ENCODE measurements around the gene RIMS4. TPM values are rescaled to one million over a fixed set of nuclear protein-coding genes. Genes with fewer than 3 reads are reported as not detected.
A peak's percentile ranks its signal among the peaks of the same experiment; 100 is the strongest.
"Not testable (repeated sequence)": the region's sequence is repeated elsewhere in the genome, so short reads cannot be mapped to it uniquely, and the experiment has no call there.

The RIMS4 gene
- total and polyA plus RNA-seq, 2 of the 8 experiments (the other 6 are each of a cell fraction or from before 2014, with no cell fraction given), result 13.3 to 44.2 TPM

- H3K36me3 ChIP-seq (ENCODE audit: control insufficient read depth in 2 of 4, insufficient read depth in 4 of 4, low read length in 3 of 4); H3K23me2 ChIP-seq (ENCODE audit: low read depth, low read length); H3K18ac ChIP-seq (ENCODE audit: extremely low read depth, low read length); POLR2A ChIA-PET (ENCODE audit: partially characterized antibody); H3K9ac ChIP-seq (replicated peaks in 1 of 4; ENCODE audit: extremely low read depth in 1 of 4, low read depth in 3 of 4, low read length in 3 of 4); H2BK5ac ChIP-seq (ENCODE audit: low read depth, low read length); H3K79me1 ChIP-seq (ENCODE audit: low read depth, low read length); H4K5ac ChIP-seq (ENCODE audit: insufficient read length, low read depth, low read length); H3K4me3 ChIP-seq (ENCODE audit: extremely low read depth in 1 of 4, insufficient read depth in 2 of 4, low read depth in 3 of 4, low read length in 4 of 4); DNase-seq (ENCODE audit: low read depth in 1 of 2, low spot score in 2 of 2); H3K27ac ChIP-seq (ENCODE audit: low read depth, low read length); H2BK12ac ChIP-seq (ENCODE audit: low read depth, low read length); H3K79me2 ChIP-seq (ENCODE audit: control insufficient read depth in 1 of 2, insufficient read depth in 2 of 2, low read length in 2 of 2); H3K9me3 ChIP-seq (ENCODE audit: insufficient read depth in 2 of 2, low read depth in 1 of 2, low read length in 1 of 2); H2BK20ac ChIP-seq (ENCODE audit: low read length); H4K20me1 ChIP-seq (replicated peaks in 1 of 2; ENCODE audit: control insufficient read depth in 1 of 2, insufficient read depth in 2 of 2, low read length in 2 of 2); H2BK15ac ChIP-seq (ENCODE audit: low read length); H3K4me1 ChIP-seq (replicated peaks in 1 of 4; ENCODE audit: control insufficient read depth in 3 of 4, insufficient read depth in 4 of 4, low read length in 3 of 4); H2BK120ac ChIP-seq (replicated peaks; ENCODE audit: low read depth, low read length); H4K8ac ChIP-seq (ENCODE audit: extremely low read depth, insufficient read depth, low read length); H2AK5ac ChIP-seq (ENCODE audit: low read depth, low read length); H3K4ac ChIP-seq (replicated peaks; ENCODE audit: insufficient read length, low read depth, low read length); H3K4me2 ChIP-seq (ENCODE audit: insufficient read depth in 1 of 2, low read depth in 2 of 2, low read length in 2 of 2); H3K27me3 ChIP-seq (replicated peaks in 1 of 4; ENCODE audit: control insufficient read depth in 3 of 4, extremely low read depth in 1 of 4, insufficient read depth in 3 of 4, low read length in 3 of 4); H2AFZ ChIP-seq (ENCODE audit: low read length); FAIRE-seq; H3K23ac ChIP-seq (ENCODE audit: insufficient read length); H3K14ac ChIP-seq (ENCODE audit: insufficient read length); H4K91ac ChIP-seq (replicated peaks; ENCODE audit: insufficient read length, low read length): not testable (repeated sequence)
- peak overlapping the region; percentile 99 for H3K56ac ChIP-seq (replicated peaks; ENCODE audit: insufficient read length, low read depth, low read length)
- 94% methylated on average over 3 of the region's 3 CpGs; no CpG with 5 or more reads in 1 of the 2 experiments for WGBS, 2 experiments (ENCODE audit: extremely low coverage in 1 of 2, insufficient coverage in 1 of 2, insufficient read length in 1 of 2, insufficient replicate concordance in 2 of 2, low coverage in 1 of 2, low lambda C conversion rate in 2 of 2, missing lambda C conversion rate in 1 of 2)
- CTCF ChIA-PET (ENCODE audit: partially characterized antibody), result interaction anchor here (0.9 to 17.1 kb wide), 3 partner anchors 13 to 40 kb away, joined by 3 to 256 read pairs (median 4); partner anchors contain the start of gene KCNK15
Observed at GRCh38 chr20:44763798-44764197, 46.5 kb downstream of the RIMS4 start.

Data from H1 (cell line).